ENCODE measurements around the gene TMEM175. TPM values are rescaled to one million over a fixed set of nuclear protein-coding genes. Genes with fewer than 3 reads are reported as not detected.

Gene TMEM175
- total and polyA plus RNA-seq, 4 donors = 23.7 to 43.7 (median 27.4) TPM

DNA sequence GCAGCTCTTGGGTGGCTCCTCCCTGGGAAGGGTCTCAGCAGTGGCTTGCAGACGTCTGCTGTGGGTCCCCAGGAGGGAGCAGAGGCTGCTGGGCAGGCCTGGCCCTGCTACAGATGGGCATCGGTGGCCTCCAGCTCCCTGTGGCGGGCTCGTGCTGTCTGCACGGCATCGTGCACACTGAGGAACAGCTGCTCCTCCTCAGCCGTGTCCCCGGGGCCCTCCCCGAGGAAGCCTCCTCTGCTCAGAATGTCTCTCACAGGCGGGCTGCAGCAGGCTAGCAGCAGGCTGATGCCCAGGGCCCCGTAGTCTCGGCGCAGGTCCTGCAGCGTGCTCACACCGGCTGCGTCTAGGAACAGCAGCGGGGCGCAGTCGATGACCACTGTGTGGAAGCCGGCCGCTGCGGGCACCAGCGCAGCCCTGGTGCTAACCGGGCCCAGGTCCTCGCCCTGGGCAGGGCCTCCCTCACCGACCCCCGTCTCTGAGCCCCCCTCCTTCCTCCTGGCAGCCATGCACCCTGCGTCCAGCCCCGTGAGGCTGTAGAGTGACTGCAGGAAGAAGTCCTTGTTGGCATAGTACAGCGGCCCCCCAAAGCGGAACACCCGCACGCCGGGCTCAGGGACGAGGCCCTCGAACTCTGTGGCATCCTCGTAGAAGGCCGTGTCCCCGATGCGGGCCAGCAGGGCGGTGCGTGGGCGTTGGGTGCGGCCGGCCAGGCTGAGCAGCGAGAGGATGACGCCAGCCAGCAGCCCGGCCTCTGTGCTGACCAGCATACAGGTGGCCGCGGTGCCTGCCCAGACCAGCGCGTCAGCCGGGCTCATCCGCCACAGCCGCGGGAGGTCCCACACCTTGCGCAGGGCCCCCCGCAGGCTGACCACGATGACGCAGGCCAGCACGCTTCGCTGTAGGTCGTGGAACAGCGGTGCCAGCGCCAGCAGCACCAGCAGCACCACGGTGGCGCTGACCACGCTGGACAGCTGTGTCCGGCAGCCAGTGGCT lies 56.8 kb downstream of the TMEM175 start:
- no peak for ATAC-seq (ENCODE audit: insufficient read depth, low FRiP score)
- no peak overlapping the region for H3K27ac ChIP-seq (ENCODE audit: low read depth in 1 of 2, low read length in 1 of 2)
- peaks cover 0 to 16% (median 0%) of the 10 kb centered on the region in 4 donors for H3K36me3 ChIP-seq (ENCODE audit: control insufficient read depth in 4 of 4, insufficient read depth in 4 of 4, low read length in 4 of 4)
- no peaks in the 10 kb centered on the region for H3K9me3 ChIP-seq (ENCODE audit: control insufficient read depth in 4 of 4, insufficient read depth in 3 of 4, low read length in 3 of 4)
- H3K4me3 ChIP-seq = no peak overlapping the region
- H3K4me1 ChIP-seq (ENCODE audit: control insufficient read depth in 5 of 5, insufficient read depth in 5 of 5, low read length in 5 of 5) = peaks cover 0 to 28% (median 11%) of the 10 kb centered on the region in 5 donors
- TF ChIP-seq, protein P1, sequence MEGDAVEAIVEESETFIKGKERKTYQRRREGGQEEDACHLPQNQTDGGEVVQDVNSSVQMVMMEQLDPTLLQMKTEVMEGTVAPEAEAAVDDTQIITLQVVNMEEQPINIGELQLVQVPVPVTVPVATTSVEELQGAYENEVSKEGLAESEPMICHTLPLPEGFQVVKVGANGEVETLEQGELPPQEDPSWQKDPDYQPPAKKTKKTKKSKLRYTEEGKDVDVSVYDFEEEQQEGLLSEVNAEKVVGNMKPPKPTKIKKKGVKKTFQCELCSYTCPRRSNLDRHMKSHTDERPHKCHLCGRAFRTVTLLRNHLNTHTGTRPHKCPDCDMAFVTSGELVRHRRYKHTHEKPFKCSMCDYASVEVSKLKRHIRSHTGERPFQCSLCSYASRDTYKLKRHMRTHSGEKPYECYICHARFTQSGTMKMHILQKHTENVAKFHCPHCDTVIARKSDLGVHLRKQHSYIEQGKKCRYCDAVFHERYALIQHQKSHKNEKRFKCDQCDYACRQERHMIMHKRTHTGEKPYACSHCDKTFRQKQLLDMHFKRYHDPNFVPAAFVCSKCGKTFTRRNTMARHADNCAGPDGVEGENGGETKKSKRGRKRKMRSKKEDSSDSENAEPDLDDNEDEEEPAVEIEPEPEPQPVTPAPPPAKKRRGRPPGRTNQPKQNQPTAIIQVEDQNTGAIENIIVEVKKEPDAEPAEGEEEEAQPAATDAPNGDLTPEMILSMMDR (IDR thresholded peaks at IDR 0.05; ENCODE audit: control extremely low read depth, extremely low read depth) = no peak
- no peak for DNase-seq
- 95 to 96% methylated on average over 67 to 69 of the region's 69 CpGs for WGBS, 2 donors
- no peaks in the 10 kb centered on the region for H3K27me3 ChIP-seq (ENCODE audit: control insufficient read depth in 3 of 3, insufficient read depth in 3 of 3, low read length in 2 of 3)
- H3K9ac ChIP-seq (ENCODE audit: insufficient read depth in 1 of 2, low read length in 2 of 2) = no peak overlapping the region

DNA sequence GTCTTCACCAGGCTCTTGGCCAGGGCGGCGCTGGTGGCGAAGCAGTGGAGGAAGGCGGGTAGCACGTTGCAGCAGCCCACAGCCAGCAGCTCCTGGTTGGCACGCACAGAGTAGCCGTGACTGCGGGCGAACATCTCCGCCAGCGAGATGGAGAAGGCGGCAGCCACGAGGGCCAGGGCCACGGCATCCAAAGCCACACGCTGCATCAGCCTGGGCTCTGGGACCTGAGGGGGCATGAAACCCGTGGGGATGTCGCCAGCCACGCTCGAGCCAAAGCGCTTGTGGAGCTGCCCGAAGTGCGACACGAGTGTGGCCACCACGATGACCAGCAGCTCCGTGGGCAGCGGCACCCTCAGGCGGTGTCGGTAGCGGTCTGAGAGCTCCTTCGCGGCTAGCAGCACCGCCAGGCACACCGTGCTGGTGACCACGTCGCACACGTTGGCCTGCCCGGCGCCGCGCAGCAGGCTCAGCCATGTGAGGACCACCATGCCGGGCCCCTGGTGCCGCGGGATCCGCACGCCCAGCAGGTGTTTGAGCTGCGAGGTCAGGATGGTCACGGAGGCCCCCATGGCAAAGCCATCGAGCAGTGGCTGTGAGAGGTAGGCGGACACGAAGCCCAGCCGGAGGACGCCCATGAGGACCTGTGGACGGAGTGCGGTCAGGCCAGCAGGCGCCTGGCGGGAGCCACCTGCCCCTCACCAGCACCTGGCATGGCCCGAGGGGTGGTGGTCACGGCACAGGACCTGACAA lies 57.6 kb downstream of the TMEM175 start:
- Histone ChIP-seq H3K36me3 (ENCODE audit: control insufficient read depth in 4 of 4, insufficient read depth in 4 of 4, low read length in 4 of 4) (peaks cover 0 to 16% (median 0%) of the 10 kb centered on the region in 4 donors), H3K27me3 (ENCODE audit: control insufficient read depth in 3 of 3, insufficient read depth in 3 of 3, low read length in 2 of 3) (no peaks in the 10 kb centered on the region), H3K9me3 (ENCODE audit: control insufficient read depth in 4 of 4, insufficient read depth in 3 of 4, low read length in 3 of 4) (no peaks in the 10 kb centered on the region), H3K4me3 (no peak overlapping the region), H3K4me1 (ENCODE audit: control insufficient read depth in 5 of 5, insufficient read depth in 5 of 5, low read length in 5 of 5) (peaks cover 0 to 26% (median 11%) of the 10 kb centered on the region in 5 donors), H3K27ac (ENCODE audit: low read depth in 1 of 2, low read length in 1 of 2) (no peak overlapping the region), H3K9ac (ENCODE audit: insufficient read depth in 1 of 2, low read length in 2 of 2) (no peak overlapping the region)
- ATAC-seq (ENCODE audit: insufficient read depth, low FRiP score) (no peak), DNase-seq (no peak)
- WGBS, 2 donors = 96 to 97% methylated on average over 58 of the region's 58 CpGs
- TF ChIP-seq, protein P1 (IDR thresholded peaks at IDR 0.05; ENCODE audit: control extremely low read depth, extremely low read depth) = no peak

DNA sequence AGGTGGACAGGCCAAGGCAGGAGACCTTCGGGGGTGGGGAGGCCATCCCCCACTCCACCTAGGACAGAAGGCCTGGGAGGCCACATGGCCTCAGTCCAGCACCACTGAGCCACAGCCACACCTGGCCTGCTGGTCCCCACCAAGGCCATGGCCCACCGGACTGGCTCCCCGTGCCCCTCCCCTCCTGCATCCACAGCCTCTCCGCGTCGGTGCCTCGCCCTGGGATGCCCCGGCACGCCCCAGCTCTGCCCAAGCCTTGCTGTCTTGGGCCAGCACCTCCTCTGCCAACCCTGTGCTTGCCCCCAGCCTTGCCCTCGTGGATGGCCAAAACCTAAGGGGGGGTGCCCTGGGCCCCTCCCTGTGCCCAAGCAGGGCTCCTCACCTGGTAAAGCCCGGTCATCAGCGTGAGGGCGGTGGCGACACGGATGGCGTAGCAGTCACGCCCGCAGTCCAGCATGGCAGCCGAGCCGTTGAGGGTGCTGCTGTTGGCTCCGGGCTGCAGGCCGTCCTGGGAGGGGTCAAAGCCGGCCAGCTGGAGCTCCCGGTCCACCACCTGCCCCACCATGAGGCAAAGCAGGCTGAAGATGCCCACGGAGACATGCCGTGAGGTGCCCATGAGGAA lies 58.6 kb downstream of the TMEM175 start:
- TF ChIP-seq, protein P1 (IDR thresholded peaks at IDR 0.05; ENCODE audit: control extremely low read depth, extremely low read depth) = no peak
- peaks cover 0 to 16% (median 0%) of the 10 kb centered on the region in 4 donors for H3K36me3 ChIP-seq (ENCODE audit: control insufficient read depth in 4 of 4, insufficient read depth in 4 of 4, low read length in 4 of 4)
- H3K9ac ChIP-seq (ENCODE audit: insufficient read depth in 1 of 2, low read length in 2 of 2) = no peak overlapping the region
- no peaks in the 10 kb centered on the region for H3K27me3 ChIP-seq (ENCODE audit: control insufficient read depth in 3 of 3, insufficient read depth in 3 of 3, low read length in 2 of 3)
- DNase-seq (no peak), ATAC-seq (ENCODE audit: insufficient read depth, low FRiP score) (no peak)
- H3K9me3 ChIP-seq (ENCODE audit: control insufficient read depth in 4 of 4, insufficient read depth in 3 of 4, low read length in 3 of 4) = no peaks in the 10 kb centered on the region
- no peak overlapping the region for H3K4me3 ChIP-seq
- H3K4me1 ChIP-seq (ENCODE audit: control insufficient read depth in 5 of 5, insufficient read depth in 5 of 5, low read length in 5 of 5) = peaks cover 0 to 19% (median 8%) of the 10 kb centered on the region in 5 donors
- 96% methylated on average over 26 of the region's 26 CpGs for WGBS, 2 donors
- H3K27ac ChIP-seq (ENCODE audit: low read depth in 1 of 2, low read length in 1 of 2) = no peak overlapping the region
